Right lobe of liver (tissue), 6 donors: Measurements from ENCODE around the gene ARFGEF3. TPM values are rescaled to one million over a fixed set of nuclear protein-coding genes. Genes with fewer than 3 reads are reported as not detected.

ENCODE experiments used
- ATAC-seq, 4 donors: fragments of 200-7000 bp; cut with Tn5 transposase; one replicate each; pipeline ENCODE4 v1.9.1; 2020; ENCODE audit warnings: mild to moderate bottlenecking in 4 of 4, moderate library complexity in 4 of 4
- DNase-seq, 3 donors: peaks; one replicate each; pipeline ENCODE4 v3.0.0-alpha.2; 2020
- H3K27ac ChIP-seq, 3 donors: fragments of 200-600 bp; one replicate each; pipeline ENCODE4 v1.8.0; 2022
- H3K27me3 ChIP-seq, 2 donors: fragments of 200-600 bp; one replicate each; pipeline ENCODE4 v1.8.0; 2022
- H3K36me3 ChIP-seq, 4 donors: fragments of 200-600 bp; sonication (generic) in 1 of 4; one replicate each; pipeline versions ENCODE4 v1.5.1 to v1.8.0; 2017 to 2022; ENCODE audit warnings: control low read depth in 1 of 4
- H3K4me1 ChIP-seq, 4 donors: fragments of 200-600 bp; sonication (generic) in 1 of 4; one replicate each; pipeline versions ENCODE4 v1.5.1 to v1.8.0; 2017 to 2022; ENCODE audit warnings: control low read depth in 1 of 4
- H3K4me3 ChIP-seq, 3 donors: fragments of 200-600 bp; one replicate each; pipeline ENCODE4 v1.8.0; 2022
- H3K9me3 ChIP-seq, 4 donors: fragments of 200-600 bp; sonication (generic) in 1 of 4; one replicate each; pipeline versions ENCODE4 v1.5.1 to v1.8.0; 2017 to 2022; ENCODE audit warnings: control low read depth in 1 of 4
- CTCF ChIP-seq, 4 donors: fragments of 200-600 bp in 3 of 4; fragments of 450-650 bp in 1 of 4; IDR thresholded peaks; one replicate each; pipeline versions ENCODE4 v1.5.1 to v1.8.0; 2016 to 2022; ENCODE audit warnings: antibody characterized with exemption in 4 of 4, mild to moderate bottlenecking in 2 of 4
- POLR2A ChIP-seq: fragments of 450-650 bp; IDR thresholded peaks from one replicate; pipeline ENCODE4 v1.6.1; 2017; ENCODE audit warnings: antibody characterized with exemption, mild to moderate bottlenecking
- WGBS: methylation state at CpG from one replicate; pipeline ENCODE4 v1.1.6; 2018; ENCODE audit warnings: low coverage, low lambda C conversion rate; ENCODE audit not compliant: insufficient coverage; ENCODE audit errors: missing lambda C conversion rate; 5-methylcytosine and 5-hydroxymethylcytosine counted together
- intact Hi-C, 2 donors: fragments of 100-400 bp; cut with DNase I; formaldehyde crosslinking; loops; one replicate each; pipeline versions ENCODE4 v1.11.2 to v1.14.1; 2022
- total RNA-seq, 6 experiments: library from RNA; depleted of rRNA in 2 of 6; stranded (reverse); fragments of >200 nt in 2 of 6; fragmentation: NEBNext Ultra II Directional in 3 of 6; extraction: Animal tissue kit (Norgen Biotek cat#: 25700) in 3 of 6; gene quantifications; one replicate each; pipeline versions ENCODE4 v1.1.0 to v1.2.4, GENCODE V29; 2016 to 2023
- donor health status: DM: no; HTN: yes; CAD: no.
- donor health status: DM: no; HTN: no; CAD: no.
- donor health status: DM: no; HTN: no; CAD: no.
- donor health status: DM: no; HTN: yes; CAD: no.
- donor health status: DM: no; HTN: yes; CAD: no.

Gene ARFGEF3
- total RNA-seq, 6 experiments from 2014 or later, result 0.07 to 2.0 (median 0.24) TPM

- 70% methylated on average over 4 of the region's 4 CpGs for WGBS
These were observed 25.4 kb downstream of the ARFGEF3 start for GRCh38 chr6:138187156-138187555.

GRCh38 chr6:138188278-138188941 lies 26.7 kb downstream of the ARFGEF3 start:
- H3K36me3 ChIP-seq, result no peaks in the 10 kb centered on the region
- 17% methylated on average over 3 of the region's 5 CpGs for WGBS
- DNase-seq (no peak), ATAC-seq (no peak)
- no peaks in the 10 kb centered on the region for H3K4me1 ChIP-seq
- TF ChIP-seq POLR2A (no peak), CTCF (IDR thresholded peaks at IDR 0.05) (no peak)
- H3K4me3 ChIP-seq, result no peak overlapping the region
- intact Hi-C loops, result no loop called here
- no peak overlapping the region for H3K27ac ChIP-seq
- no peaks in the 10 kb centered on the region for H3K27me3 ChIP-seq
- H3K9me3 ChIP-seq, result no peaks in the 10 kb centered on the region

More at GRCh38 chr6:138187156-138187555, 25.4 kb downstream of the ARFGEF3 start:
- no peak for DNase-seq
- H3K27ac ChIP-seq, result no peak overlapping the region
- H3K27me3 ChIP-seq, result no peaks in the 10 kb centered on the region
- H3K4me3 ChIP-seq, result no peak overlapping the region
- no peak for TF ChIP-seq CTCF (IDR thresholded peaks at IDR 0.05)
- TF ChIP-seq POLR2A, result no peak
- no peaks in the 10 kb centered on the region for H3K4me1 ChIP-seq
- no peaks in the 10 kb centered on the region for H3K9me3 ChIP-seq
- ATAC-seq, result no peak
- intact Hi-C loops, result no loop called here
- no peaks in the 10 kb centered on the region for H3K36me3 ChIP-seq

- intact Hi-C loops, result no loop called here
- TF ChIP-seq CTCF (IDR thresholded peaks at IDR 0.05), result no peak
- TF ChIP-seq POLR2A, result no peak
- Histone ChIP-seq H3K9me3 (no peaks in the 10 kb centered on the region), H3K4me3 (no peak overlapping the region), H3K27ac (no peak overlapping the region), H3K4me1 (no peaks in the 10 kb centered on the region), H3K36me3 (no peaks in the 10 kb centered on the region), H3K27me3 (no peaks in the 10 kb centered on the region)
- ATAC-seq, result no peak
- WGBS, result 62% methylated on average over 4 of the region's 4 CpGs
- no peak for DNase-seq
These were observed 32.5 kb downstream of the ARFGEF3 start for GRCh38 chr6:138194287-138194686.

- no peaks in the 10 kb centered on the region for H3K9me3 ChIP-seq
- no peaks in the 10 kb centered on the region for H3K27me3 ChIP-seq
- no peak overlapping the region for H3K4me3 ChIP-seq
- TF ChIP-seq CTCF (IDR thresholded peaks at IDR 0.05) (no peak), POLR2A (no peak)
- no peaks in the 10 kb centered on the region for H3K4me1 ChIP-seq
- intact Hi-C loops, result no loop called here
- ATAC-seq, result no peak
- H3K36me3 ChIP-seq, result no peaks in the 10 kb centered on the region
- no peak overlapping the region for H3K27ac ChIP-seq
- 82% methylated on average over 3 of the region's 3 CpGs for WGBS
- no peak for DNase-seq
These were observed 34.5 kb downstream of the ARFGEF3 start for GRCh38 chr6:138196122-138196738.
